Activated CD8-positive, alpha-beta memory T cell treated with anti-CD3 and anti-CD28 coated beads for 4 hours (primary cell): ENCODE results near the gene ZNF385C.

Source experiments
- DNase-seq, 2 donors: peaks; one replicate each; pipeline ENCODE4 v3.0.0-alpha.2; 2020; ENCODE audit warnings: low read depth in 2 of 2

Gene ZNF385C

DNA sequence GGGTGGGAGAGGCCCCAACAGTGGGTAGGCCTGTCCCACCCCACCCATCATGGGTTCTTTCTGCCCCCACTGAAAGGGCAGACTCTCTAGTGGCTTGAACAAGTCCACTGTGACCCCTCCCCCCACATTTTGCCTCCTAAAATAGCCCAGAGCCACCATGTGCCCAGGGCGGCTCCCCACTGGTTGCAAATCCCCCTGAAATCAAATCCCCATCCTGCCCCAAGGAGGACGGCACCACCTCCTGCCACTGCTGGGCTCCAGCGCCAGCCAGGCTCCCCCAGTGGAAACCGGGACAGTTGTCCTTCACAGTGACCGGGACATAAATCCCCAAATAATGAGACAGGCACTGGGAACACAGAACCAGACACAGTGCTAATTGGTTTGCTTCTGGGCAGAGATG is 20.5 kb downstream of the ZNF385C start:
- no peak for DNase-seq

- no peak for DNase-seq
These were observed 21.3 kb downstream of the ZNF385C start for GRCh38 chr17:42076797-42077559.

DNA sequence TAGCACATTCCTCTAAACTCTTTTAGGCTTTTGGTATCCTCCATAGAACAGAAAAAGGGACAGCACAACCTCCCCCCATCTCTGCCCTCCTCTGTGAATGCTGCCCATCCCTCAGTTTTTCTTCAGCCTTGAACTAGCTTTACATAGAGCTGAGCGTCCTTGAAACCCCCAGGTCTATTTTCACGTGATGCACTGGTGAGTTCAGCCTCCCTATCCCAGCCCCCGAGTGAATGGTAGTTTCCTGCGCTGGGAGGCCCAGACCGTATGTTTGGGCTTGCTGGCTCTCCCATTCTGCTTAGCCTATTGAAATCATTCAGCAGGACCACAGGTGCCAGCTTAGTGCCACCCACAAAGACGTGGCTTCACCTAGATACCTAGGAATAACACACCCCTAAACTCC is 22.5 kb downstream of the ZNF385C start:
- DNase-seq = no peak

DNA sequence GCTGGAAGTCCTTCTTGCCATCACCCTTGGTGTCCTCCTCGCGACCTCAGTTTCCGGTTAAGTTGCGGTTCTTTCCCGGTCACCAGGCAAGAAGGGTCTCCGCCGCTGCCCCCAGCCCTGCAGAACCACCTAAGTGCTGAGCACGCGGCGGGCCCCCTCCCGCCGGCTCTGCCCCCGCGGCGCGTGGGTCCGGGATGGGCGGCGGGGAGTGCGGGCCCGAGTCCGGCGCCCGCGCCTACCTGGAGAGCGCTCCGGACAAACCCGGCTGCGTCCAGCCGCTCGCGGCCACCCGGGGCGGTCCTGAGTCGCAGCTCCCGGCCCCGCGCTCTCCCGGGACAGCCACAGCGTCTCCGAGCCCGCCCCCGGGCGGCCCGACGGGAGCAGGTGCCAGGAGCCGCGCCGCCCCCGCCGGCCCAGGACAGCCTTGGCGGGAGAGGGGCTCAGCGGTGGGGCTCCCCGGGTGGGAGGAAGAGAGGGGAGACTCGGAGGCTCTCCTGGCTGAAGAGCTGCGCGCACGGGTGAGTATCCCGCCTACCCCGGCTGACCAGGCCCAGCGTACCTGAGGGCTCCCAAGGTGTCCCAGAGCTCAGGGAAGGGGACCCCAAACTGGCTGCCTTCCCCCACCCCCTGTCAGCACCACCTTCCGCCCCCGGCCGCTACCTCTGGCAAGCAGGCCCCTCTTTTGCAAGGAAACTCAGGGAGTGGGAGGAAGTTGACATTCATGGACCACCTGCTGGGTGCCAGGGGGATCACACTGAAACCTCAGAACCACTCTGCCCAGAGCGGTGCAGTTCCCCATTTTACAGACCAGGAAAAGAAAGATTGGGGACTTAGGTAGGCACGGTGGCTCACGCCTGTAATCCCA is 25.7 kb downstream of the ZNF385C start:
- no peak for DNase-seq

- DNase-seq = no peak
These were observed 26.5 kb downstream of the ZNF385C start for GRCh38 chr17:42071810-42072209.

DNA sequence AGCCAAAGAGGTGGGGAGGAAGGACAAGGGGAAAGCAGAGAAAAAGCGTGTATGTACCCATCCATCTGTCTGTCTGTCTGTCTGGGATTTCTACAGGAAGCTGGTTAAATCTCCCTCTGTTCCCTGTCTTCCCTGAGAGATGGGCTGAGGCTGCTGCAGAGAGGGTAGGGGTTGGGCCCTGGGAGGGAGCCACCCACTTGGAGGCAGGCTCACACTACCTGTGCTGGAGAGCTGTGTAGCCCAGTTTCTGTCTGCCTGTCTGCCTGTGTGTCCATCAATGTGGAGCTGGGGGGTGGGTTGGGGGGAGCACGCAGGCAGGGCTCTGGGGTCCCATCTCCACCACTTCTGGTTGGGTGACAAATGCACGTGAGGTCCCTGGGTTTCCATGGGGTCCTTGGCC is 29.3 kb downstream of the ZNF385C start:
- no peak for DNase-seq

GRCh38 chr17:42067371-42068091 is 30.7 kb downstream of the ZNF385C start:
- DNase-seq = peak; percentile 25 to 37

GRCh38 chr17:42065201-42065600 is 33.1 kb downstream of the ZNF385C start:
- no peak for DNase-seq

- DNase-seq = no peak
These were observed 35.6 kb downstream of the ZNF385C start for GRCh38 chr17:42062681-42063080.

GRCh38 chr17:42061646-42062487 is 36.4 kb downstream of the ZNF385C start:
- DNase-seq = no peak

DNA sequence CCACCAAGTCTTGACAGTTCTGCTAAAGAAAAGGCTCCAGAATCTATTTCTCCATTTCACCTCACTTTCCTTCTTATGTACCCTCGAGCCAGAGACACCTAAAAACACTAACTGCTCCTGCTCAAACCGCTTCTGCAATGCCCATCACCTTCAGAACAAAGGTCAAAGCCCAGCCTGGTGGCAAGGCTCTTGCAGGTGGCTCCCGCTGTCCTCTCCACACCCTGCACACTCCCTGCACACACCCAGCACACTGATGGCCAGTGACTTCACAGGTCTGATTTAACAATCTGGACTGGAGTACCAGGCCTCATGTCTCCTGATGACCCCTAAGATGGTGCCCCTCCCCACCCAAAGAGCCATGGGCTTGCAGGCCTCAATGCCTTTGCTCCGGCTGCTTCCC is 38.0 kb downstream of the ZNF385C start:
- no peak for DNase-seq

DNA sequence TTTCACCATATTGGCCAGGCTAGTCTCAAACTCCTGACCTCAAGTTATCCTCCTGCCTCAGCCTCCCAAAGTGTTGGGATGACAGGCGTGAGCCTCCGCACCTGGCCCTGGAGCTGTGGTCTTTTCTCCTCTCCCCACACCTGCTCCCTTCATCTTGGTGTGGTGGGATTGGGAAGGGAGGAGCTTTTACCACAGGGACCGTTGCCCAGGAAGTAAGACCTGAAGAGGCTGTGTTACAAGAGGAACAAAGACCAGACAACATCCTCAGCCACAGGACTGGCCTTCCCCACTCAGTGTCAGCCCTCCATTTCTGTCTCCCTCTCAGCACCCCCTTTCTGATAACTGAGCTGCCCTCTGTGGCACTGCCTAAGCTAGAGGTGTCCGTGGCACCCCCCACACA is 38.5 kb downstream of the ZNF385C start:
- DNase-seq = no peak

DNA sequence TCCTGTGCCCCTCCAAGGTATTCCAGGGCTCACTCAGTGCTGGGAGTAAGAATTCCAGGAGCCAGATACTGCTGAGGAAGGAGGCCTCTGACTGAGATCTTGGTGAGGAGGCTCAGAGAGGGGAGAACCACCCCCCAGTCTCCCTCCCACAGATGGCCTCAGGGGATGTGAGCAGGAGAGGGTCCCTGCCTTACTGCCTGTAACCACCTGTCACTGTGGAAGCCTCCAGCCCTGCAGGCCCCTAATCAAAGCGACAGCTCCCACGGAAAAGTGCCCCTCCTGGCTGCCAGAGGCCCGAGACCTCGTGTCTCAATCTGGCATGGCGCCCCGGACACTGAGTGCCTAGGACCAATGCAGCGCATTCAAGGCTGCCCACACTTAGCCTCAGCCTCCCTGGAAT is 40.2 kb downstream of the ZNF385C start:
- DNase-seq = no peak

DNA sequence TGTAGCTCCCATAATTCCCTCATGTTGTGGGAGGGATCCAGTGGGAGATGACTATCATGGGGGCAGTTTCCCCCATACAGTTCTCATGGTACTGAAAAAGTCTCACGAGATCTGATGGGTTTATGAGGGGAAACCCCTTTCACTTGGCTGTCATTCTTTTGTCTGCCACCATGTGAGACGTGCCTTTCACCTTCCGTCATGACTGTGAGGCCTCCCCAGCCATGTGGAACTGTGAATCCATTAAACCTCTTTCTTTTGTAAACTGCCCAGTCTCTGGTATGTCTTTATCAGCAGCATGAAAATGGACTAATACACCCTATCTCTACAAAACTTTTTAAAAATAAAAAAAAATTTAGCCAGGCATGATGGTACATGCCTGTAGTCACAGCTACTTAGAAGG is 41.6 kb downstream of the ZNF385C start:
- no peak for DNase-seq

DNA sequence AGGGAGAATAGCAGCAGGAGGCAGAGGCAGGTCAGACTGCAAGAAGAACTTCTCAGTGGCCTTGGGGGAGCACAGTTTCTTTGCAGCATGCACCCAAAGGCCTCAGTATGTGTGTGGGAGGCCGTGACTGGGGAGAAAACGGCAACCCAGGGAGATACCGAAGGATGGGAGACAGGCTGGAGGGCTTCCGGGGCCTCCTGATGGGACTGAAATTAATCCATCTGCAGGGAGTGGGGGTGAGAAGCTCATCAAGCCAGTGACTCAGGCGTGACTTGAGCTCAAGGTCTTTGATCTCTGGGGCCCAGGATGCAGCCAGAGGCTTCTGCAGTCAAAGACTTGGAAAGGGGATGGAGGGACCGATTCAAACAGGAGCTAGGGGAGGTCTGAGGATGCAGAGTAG is 42.8 kb downstream of the ZNF385C start:
- no peak for DNase-seq

DNA sequence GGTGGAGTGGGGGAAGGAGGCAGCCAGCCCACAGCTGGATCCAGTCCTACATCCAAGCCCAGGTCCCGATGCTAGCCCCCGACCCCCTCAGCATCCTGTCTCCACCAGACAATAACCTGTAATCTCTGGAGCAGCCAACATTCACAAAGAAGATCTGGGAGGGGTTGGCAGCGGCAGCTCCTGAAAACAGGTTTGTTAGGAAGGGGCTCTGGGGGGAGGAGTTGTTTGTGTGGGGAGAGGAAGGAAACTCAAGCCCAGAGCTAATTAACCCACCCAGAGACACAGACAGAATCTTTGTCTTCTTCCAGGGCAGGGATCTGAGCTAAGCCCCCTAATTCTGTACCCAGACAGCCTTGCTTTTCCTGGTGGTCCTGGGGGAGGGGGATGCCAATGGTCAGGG is 43.2 kb downstream of the ZNF385C start:
- no peak for DNase-seq

DNA sequence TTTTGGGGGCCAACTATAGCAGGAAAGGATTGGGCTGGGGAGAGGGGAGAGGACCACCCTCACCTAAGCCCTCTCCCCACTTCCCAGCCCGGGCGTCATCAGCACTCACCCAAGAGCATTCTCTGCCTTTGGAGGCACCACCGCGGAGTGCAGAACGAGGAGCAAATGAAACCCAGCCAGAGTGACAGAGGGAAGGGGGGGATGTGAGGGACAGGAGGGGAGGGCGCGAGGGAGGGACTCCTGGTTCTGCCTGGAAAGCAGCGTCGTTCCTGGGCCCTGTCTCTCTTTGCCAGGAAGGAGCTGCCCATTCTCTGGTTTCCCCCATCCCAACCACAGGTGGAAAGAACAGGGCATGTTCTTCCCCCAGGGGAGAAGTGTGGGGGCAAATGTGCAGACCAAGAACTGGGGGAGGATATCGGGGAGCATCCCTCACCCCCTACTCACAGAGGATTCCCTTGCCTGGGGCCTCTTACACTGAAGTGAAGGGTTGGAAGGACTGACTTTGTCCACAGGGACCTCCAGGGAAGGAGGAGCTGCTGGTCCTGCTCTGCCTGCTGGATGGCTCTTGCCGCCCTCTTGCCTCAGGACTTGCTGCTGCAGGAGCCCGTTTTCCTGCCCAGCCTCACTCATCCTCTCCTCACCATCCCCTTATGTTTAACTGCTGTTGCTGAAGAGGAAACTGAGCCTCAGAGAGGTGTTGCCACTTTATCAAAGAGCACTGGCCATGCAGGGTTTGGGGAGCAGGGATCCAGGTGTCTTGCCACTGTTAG is 44.4 kb downstream of the ZNF385C start:
- no peak for DNase-seq

- DNase-seq = no peak
These were observed 45.9 kb downstream of the ZNF385C start for GRCh38 chr17:42052346-42052877.

DNA sequence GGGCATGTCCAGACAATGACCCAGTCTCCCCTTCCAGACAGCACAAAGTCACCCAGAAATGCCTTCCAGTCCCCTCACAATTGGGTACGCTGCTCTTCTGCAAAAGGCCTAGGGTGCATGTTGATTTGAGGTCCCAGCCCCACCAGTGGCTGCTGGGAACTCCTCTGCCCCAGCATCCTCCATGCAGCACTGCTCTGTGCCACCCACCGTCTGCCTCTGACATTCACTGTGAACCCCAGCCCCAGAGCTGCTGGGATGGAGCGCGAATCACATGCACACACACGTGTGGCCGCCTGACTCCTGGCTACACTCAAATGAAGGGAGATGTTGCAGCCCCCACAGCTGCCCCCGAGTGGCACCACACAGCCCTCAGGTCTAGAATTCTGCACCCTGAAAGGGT is 46.6 kb downstream of the ZNF385C start:
- no peak for DNase-seq

DNA sequence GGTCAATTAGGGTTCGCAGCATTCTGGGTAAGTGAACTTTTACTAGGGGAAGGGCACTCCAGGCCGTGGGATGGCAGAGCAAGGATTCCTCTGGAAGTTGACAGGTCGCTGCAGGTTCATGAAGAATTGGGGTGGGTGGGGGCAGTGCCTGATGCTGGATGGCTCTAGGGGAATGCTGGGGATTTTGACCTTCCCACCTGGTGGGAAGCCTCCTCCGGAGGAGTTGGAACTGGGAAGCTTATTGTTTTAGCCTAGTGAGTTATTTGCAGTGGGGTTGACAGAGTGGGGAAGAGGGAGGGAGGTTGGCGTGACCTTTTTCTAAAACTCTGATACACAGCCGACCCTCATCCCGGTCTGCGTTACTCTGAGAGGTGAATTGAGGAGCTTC is 47.3 kb downstream of the ZNF385C start:
- no peak for DNase-seq
